ENCODE measurements around the gene ENTPD6.
"Not testable (repeated sequence)": the region's sequence is repeated elsewhere in the genome, so short reads cannot be mapped to it uniquely, and the experiment has no call there.

Gene ENTPD6

DNA sequence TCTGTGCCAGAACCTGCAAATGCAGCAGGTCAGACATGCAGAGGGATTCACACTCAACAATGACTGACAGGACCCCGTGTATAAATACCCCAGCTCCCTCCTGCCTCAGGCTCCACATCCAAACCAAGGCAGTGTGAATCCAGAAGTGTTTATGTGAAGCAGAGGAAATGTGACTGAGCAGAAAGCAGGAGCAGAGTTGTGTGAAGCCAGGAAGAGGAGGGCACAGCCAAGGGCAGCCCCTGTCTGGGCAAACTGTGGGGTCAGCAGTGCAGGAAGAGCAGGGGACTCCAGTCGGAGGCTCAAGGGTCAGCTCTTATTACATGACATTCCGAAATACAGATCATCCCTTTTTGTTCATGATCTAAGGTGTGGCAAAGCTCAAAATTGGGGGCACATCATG is 19.3 kb upstream of the ENTPD6 start:
- TF ChIP-seq, protein P1, sequence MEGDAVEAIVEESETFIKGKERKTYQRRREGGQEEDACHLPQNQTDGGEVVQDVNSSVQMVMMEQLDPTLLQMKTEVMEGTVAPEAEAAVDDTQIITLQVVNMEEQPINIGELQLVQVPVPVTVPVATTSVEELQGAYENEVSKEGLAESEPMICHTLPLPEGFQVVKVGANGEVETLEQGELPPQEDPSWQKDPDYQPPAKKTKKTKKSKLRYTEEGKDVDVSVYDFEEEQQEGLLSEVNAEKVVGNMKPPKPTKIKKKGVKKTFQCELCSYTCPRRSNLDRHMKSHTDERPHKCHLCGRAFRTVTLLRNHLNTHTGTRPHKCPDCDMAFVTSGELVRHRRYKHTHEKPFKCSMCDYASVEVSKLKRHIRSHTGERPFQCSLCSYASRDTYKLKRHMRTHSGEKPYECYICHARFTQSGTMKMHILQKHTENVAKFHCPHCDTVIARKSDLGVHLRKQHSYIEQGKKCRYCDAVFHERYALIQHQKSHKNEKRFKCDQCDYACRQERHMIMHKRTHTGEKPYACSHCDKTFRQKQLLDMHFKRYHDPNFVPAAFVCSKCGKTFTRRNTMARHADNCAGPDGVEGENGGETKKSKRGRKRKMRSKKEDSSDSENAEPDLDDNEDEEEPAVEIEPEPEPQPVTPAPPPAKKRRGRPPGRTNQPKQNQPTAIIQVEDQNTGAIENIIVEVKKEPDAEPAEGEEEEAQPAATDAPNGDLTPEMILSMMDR (IDR thresholded peaks at IDR 0.05; ENCODE audit: borderline replicate concordance, insufficient read depth, low read depth, low read length), result no peak
- H3K4me3 ChIP-seq (ENCODE audit: low read depth, low read length), result no peak overlapping the region

DNA sequence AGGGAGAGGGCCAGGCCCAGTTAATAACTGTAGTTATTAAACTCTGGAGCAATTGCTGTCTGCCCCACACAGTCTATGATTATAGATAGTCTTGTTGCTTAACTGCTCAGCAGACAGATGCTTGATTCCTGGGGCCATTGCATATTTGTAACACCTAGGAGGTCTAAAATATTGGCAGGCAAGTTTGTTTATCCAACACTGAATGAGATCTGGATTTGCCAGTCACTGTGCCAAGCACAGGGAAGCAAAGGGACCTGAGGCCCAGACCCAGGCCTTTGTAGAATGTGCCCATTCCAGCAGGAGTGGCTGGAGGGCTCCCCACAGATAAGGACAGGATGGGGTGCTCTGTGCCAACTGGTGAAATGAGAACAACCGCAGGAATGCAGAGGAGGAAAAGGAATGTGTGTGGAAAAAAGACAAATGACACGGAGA is 17.6 kb upstream of the ENTPD6 start:
- TF ChIP-seq, protein P1 (IDR thresholded peaks at IDR 0.05; ENCODE audit: borderline replicate concordance, insufficient read depth, low read depth, low read length), result no peak
- no peak overlapping the region for H3K4me3 ChIP-seq (ENCODE audit: low read depth, low read length)

DNA sequence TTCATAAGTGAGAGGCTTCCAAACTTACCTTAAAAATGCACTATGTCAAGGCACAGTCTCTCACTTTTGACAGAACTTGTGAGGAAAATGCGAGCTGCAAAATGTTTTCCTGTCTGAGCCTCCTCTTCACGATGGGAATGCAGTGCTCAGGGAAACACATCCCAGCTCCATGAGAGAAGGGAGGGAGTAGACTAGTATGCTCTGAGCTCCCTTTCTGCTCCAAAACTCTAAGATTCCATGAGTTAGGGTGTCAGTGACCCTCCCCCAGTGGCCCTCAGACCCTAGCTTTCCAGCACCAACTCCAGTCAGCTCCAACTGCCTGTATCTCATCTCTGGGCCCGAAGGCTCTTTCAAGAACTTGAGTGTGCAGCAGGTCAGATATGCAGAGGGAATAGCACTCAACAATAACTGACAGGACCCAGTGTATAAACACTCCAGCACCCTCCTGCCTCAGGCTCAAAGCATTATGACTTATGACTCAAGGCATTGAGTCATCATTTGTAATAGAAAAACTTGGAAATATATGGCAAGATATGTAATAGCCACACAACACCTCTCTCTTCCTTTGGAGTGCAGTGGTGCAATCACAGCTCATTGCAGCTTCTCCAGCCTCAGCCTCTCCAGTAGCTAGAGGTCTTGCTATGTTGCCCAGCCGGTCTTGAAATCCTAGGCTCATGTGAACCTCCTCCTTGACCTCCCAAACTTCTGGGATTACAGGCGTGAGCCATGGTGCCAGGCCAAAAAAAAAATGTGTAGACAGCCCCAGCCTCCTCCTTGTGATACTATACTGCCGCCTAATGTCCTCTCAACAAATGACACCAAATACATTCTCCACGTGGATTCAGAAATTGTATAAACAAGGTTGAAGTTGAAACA is 16.7 kb upstream of the ENTPD6 start:
- TF ChIP-seq, protein P1 (IDR thresholded peaks at IDR 0.05; ENCODE audit: borderline replicate concordance, insufficient read depth, low read depth, low read length), result peak; percentile 76
- H3K4me3 ChIP-seq (ENCODE audit: low read depth, low read length), result no peak overlapping the region

DNA sequence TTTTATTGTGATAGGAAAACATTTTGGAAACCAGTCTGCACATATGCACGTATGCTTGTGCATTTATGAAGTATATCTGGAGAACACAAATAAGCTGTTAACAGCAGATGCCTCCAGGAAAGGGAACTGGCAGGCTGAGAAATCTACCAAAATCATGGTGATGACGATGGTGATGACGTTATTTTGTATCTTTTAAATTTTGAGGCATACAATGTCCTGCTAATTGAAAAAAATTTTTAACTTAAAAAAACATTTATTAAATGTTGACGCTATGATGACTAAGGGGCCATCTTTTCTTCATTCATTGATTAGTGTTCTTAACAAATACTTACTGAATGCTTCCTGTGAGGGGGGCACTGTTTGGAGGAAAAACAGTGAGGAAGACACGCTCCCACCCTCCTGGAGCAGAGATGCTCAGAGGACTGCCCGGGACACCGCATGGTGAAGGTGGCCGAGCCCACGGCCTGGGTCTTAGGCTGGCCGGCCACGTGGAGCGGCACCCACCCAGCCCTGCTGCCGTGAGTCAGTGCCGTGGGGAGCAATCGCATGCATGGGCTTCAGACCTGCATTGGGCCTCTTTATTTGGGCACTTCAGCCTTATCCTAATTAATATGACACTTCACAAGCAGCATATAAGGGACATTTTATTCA is 15.9 kb upstream of the ENTPD6 start:
- no peak overlapping the region for H3K4me3 ChIP-seq (ENCODE audit: low read depth, low read length)
- TF ChIP-seq, protein P1 (IDR thresholded peaks at IDR 0.05; ENCODE audit: borderline replicate concordance, insufficient read depth, low read depth, low read length), result no peak

DNA sequence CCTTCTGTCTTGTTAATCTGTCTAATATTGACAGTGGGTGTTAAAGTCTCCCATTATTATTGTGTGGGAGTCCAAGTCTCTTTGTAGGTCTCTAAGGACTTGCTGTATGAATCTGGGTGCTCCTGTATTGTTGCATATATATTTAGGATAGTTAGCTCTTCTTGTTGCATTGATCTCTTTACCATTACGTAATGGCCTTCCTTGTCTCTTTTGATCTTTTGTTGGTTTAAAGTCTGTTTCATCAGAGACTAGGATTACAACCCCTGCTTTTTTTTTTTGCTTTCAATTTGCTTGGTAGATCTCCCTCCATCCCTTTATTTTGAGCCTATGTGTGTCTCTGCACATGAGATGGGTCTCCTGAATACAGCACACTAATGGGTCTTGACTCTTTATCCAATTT is 11.1 kb upstream of the ENTPD6 start:
- not testable (repeated sequence) for H3K4me3 ChIP-seq (ENCODE audit: low read depth, low read length)

DNA sequence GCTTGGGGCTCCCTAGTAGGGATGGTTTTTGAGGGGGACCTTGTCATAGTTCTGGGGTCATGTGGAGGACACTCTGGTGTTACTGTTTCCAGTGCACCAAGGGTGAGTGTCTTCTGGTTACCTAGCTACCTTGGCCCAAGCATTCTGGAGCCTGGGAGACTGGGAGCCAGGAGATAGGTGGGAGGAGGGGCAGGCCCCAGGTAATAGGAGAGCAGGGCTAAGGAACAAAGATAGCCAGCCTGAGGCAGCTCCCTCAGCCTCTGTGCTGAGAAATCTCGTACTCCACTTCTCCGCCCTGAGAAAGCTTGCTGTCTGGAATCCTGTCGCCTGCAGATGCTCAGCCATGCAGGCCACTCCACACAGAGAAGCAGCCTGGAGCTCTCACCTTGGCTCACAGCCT is 8.3 kb upstream of the ENTPD6 start:
- TF ChIP-seq, protein P1 (IDR thresholded peaks at IDR 0.05; ENCODE audit: borderline replicate concordance, insufficient read depth, low read depth, low read length), result no peak
- no peak overlapping the region for H3K4me3 ChIP-seq (ENCODE audit: low read depth, low read length)

DNA sequence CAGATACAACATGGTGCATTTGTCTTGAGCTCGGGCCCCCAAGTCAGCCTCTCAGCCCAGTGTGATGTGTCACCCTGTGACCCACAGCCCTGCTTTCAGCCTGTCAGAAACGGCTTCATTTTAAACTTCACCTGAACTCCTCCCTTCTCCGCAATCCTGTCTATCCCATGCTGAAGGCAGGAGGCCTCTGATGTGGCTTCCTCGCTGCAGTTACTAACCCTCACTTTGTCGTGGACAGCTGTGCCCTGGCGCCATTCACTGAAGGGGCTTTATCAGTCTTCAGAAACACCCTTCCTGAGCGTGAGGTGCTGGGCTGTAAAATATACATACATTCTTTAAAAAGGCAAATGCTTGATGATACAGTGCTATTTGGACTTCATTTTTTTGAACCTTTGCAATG is 7.9 kb upstream of the ENTPD6 start:
- TF ChIP-seq, protein P1 (IDR thresholded peaks at IDR 0.05; ENCODE audit: borderline replicate concordance, insufficient read depth, low read depth, low read length), result no peak
- H3K4me3 ChIP-seq (ENCODE audit: low read depth, low read length), result no peak overlapping the region
